ENCODE measurements around the gene BTN2A1. TPM values are rescaled to one million over a fixed set of nuclear protein-coding genes. Genes with fewer than 3 reads are reported as not detected.
"Not testable (repeated sequence)": the region's sequence is repeated elsewhere in the genome, so short reads cannot be mapped to it uniquely, and the experiment has no call there.

BTN2A1 gene
- 19.9 TPM for total RNA-seq
- long read RNA-seq, transcript BTN2A1-201 (8 exons, 2,920 nt) = major isoform, 12 of 55 reads
- long read RNA-seq, partial matches to known transcripts = 18 of 55 reads
- long read RNA-seq, other reads (novel, unspliced or antisense) = 22 of 55 reads

GRCh38 chr6:26457806-26458688 lies at the start of gene BTN2A1:
Gene BTN2A1, plus strand, starts transcription at chr6:26457955. Its CDS starts 682 bp downstream, at chr6:26458637.
- no peak for DNase-seq (ENCODE audit: low spot score)

GRCh38 chr6:26408828-26409730 lies 48.7 kb upstream of the BTN2A1 start:
- no peak for DNase-seq (ENCODE audit: low spot score)

GRCh38 chr6:26411751-26412150 lies 46.0 kb upstream of the BTN2A1 start:
- no peak for DNase-seq (ENCODE audit: low spot score)

- no peak for DNase-seq (ENCODE audit: low spot score)
Measured at GRCh38 chr6:26412228-26412627, 45.5 kb upstream of the BTN2A1 start.

GRCh38 chr6:26412954-26413353 lies 44.8 kb upstream of the BTN2A1 start:
- no peak for DNase-seq (ENCODE audit: low spot score)

GRCh38 chr6:26414281-26414680 lies 43.5 kb upstream of the BTN2A1 start:
- no peak for DNase-seq (ENCODE audit: low spot score)

- DNase-seq (ENCODE audit: low spot score) = no peak
Measured at GRCh38 chr6:26415036-26415614, 42.6 kb upstream of the BTN2A1 start.

GRCh38 chr6:26415791-26416190 lies 42.0 kb upstream of the BTN2A1 start:
- no peak for DNase-seq (ENCODE audit: low spot score)

GRCh38 chr6:26416288-26416687 lies 41.5 kb upstream of the BTN2A1 start:
- no peak for DNase-seq (ENCODE audit: low spot score)

- not testable (repeated sequence) for DNase-seq (ENCODE audit: low spot score)
Measured at GRCh38 chr6:26418077-26418476, 39.7 kb upstream of the BTN2A1 start.

GRCh38 chr6:26418795-26419194 lies 39.0 kb upstream of the BTN2A1 start:
- DNase-seq (ENCODE audit: low spot score) = not testable (repeated sequence)

GRCh38 chr6:26420688-26421171 lies 37.0 kb upstream of the BTN2A1 start:
- DNase-seq (ENCODE audit: low spot score) = no peak

- DNase-seq (ENCODE audit: low spot score) = no peak
Measured at GRCh38 chr6:26421259-26422144, 36.3 kb upstream of the BTN2A1 start.

- DNase-seq (ENCODE audit: low spot score) = no peak
Measured at GRCh38 chr6:26422329-26422728, 35.4 kb upstream of the BTN2A1 start.

GRCh38 chr6:26426691-26427450 lies 30.9 kb upstream of the BTN2A1 start:
- no peak for DNase-seq (ENCODE audit: low spot score)

GRCh38 chr6:26427451-26427809 lies 30.3 kb upstream of the BTN2A1 start:
- no peak for DNase-seq (ENCODE audit: low spot score)

GRCh38 chr6:26428206-26428605 lies 29.5 kb upstream of the BTN2A1 start:
- DNase-seq (ENCODE audit: low spot score) = no peak

- DNase-seq (ENCODE audit: low spot score) = no peak
Measured at GRCh38 chr6:26430787-26431186, 27.0 kb upstream of the BTN2A1 start.

Data from mesenteric fat pad (tissue), 1 donor.